ENCODE measurements around the gene STX2. TPM values are rescaled to one million over a fixed set of nuclear protein-coding genes. Genes with fewer than 3 reads are reported as not detected.
"Not testable (repeated sequence)": the region's sequence is repeated elsewhere in the genome, so short reads cannot be mapped to it uniquely, and the experiment has no call there.

The STX2 gene
- polyA plus RNA-seq, 1 donor: 18.4 TPM

GRCh38 chr12:130766470-130766869 lies 72.6 kb downstream of the STX2 start:
- Histone ChIP-seq H3K4me3 (ENCODE audit: low read length) (no peak overlapping the region), H3K27me3 (ENCODE audit: control insufficient read depth, insufficient read depth, low read length) (peaks cover 16% of the 10 kb centered on the region), H3K27ac (ENCODE audit: low read length) (no peak overlapping the region), H3K4me1 (ENCODE audit: control insufficient read depth, insufficient read depth, low read length) (no peaks in the 10 kb centered on the region), H3K36me3 (ENCODE audit: control insufficient read depth, insufficient read depth, low read length) (no peaks in the 10 kb centered on the region), H3K9me3 (ENCODE audit: control insufficient read depth, low read depth, low read length) (peaks cover 9% of the 10 kb centered on the region)
- WGBS (ENCODE audit: insufficient coverage, low lambda C conversion rate): 63% methylated on average over 1 of the region's 2 CpGs
- DNase-seq: no peak

GRCh38 chr12:130765186-130765659 lies 73.8 kb downstream of the STX2 start:
- H3K4me3 ChIP-seq (ENCODE audit: low read length): no peak overlapping the region
- H3K27ac ChIP-seq (ENCODE audit: low read length): no peak overlapping the region
- H3K27me3 ChIP-seq (ENCODE audit: control insufficient read depth, insufficient read depth, low read length): peaks cover 16% of the 10 kb centered on the region
- WGBS (ENCODE audit: insufficient coverage, low lambda C conversion rate): no CpG with 5 or more reads among the region's 8 CpGs
- H3K4me1 ChIP-seq (ENCODE audit: control insufficient read depth, insufficient read depth, low read length): no peaks in the 10 kb centered on the region
- peaks cover 9% of the 10 kb centered on the region for H3K9me3 ChIP-seq (ENCODE audit: control insufficient read depth, low read depth, low read length)
- no peaks in the 10 kb centered on the region for H3K36me3 ChIP-seq (ENCODE audit: control insufficient read depth, insufficient read depth, low read length)
- DNase-seq: no peak

GRCh38 chr12:130764475-130765185 lies 74.4 kb downstream of the STX2 start:
- DNase-seq: no peak
- H3K36me3 ChIP-seq (ENCODE audit: control insufficient read depth, insufficient read depth, low read length): no peaks in the 10 kb centered on the region
- H3K27me3 ChIP-seq (ENCODE audit: control insufficient read depth, insufficient read depth, low read length): peaks cover 16% of the 10 kb centered on the region
- WGBS (ENCODE audit: insufficient coverage, low lambda C conversion rate): 65% methylated on average over 2 of the region's 14 CpGs
- peaks cover 9% of the 10 kb centered on the region for H3K9me3 ChIP-seq (ENCODE audit: control insufficient read depth, low read depth, low read length)
- H3K4me3 ChIP-seq (ENCODE audit: low read length): no peak overlapping the region
- no peaks in the 10 kb centered on the region for H3K4me1 ChIP-seq (ENCODE audit: control insufficient read depth, insufficient read depth, low read length)
- no peak overlapping the region for H3K27ac ChIP-seq (ENCODE audit: low read length)

GRCh38 chr12:130764073-130764472 lies 75.0 kb downstream of the STX2 start:
- DNase-seq: no peak
- peaks cover 16% of the 10 kb centered on the region for H3K27me3 ChIP-seq (ENCODE audit: control insufficient read depth, insufficient read depth, low read length)
- H3K4me3 ChIP-seq (ENCODE audit: low read length): no peak overlapping the region
- no peaks in the 10 kb centered on the region for H3K36me3 ChIP-seq (ENCODE audit: control insufficient read depth, insufficient read depth, low read length)
- no peaks in the 10 kb centered on the region for H3K4me1 ChIP-seq (ENCODE audit: control insufficient read depth, insufficient read depth, low read length)
- H3K27ac ChIP-seq (ENCODE audit: low read length): no peak overlapping the region
- no CpG with 5 or more reads among the region's 4 CpGs for WGBS (ENCODE audit: insufficient coverage, low lambda C conversion rate)
- peaks cover 9% of the 10 kb centered on the region for H3K9me3 ChIP-seq (ENCODE audit: control insufficient read depth, low read depth, low read length)

GRCh38 chr12:130762319-130762675 lies 76.8 kb downstream of the STX2 start:
- DNase-seq: no peak
- Histone ChIP-seq H3K36me3 (ENCODE audit: control insufficient read depth, insufficient read depth, low read length) (no peaks in the 10 kb centered on the region), H3K9me3 (ENCODE audit: control insufficient read depth, low read depth, low read length) (peaks cover 9% of the 10 kb centered on the region), H3K4me3 (ENCODE audit: low read length) (no peak overlapping the region), H3K4me1 (ENCODE audit: control insufficient read depth, insufficient read depth, low read length) (no peaks in the 10 kb centered on the region), H3K27me3 (ENCODE audit: control insufficient read depth, insufficient read depth, low read length) (peaks cover 14% of the 10 kb centered on the region), H3K27ac (ENCODE audit: low read length) (no peak overlapping the region)
- WGBS (ENCODE audit: insufficient coverage, low lambda C conversion rate): no CpG with 5 or more reads among the region's 10 CpGs

GRCh38 chr12:130761537-130762318 lies 77.3 kb downstream of the STX2 start:
- H3K27me3 ChIP-seq (ENCODE audit: control insufficient read depth, insufficient read depth, low read length): peaks cover 14% of the 10 kb centered on the region
- no peak overlapping the region for H3K27ac ChIP-seq (ENCODE audit: low read length)
- H3K9me3 ChIP-seq (ENCODE audit: control insufficient read depth, low read depth, low read length): peaks cover 9% of the 10 kb centered on the region
- no peak overlapping the region for H3K4me3 ChIP-seq (ENCODE audit: low read length)
- no peak for DNase-seq
- no peaks in the 10 kb centered on the region for H3K36me3 ChIP-seq (ENCODE audit: control insufficient read depth, insufficient read depth, low read length)
- no peaks in the 10 kb centered on the region for H3K4me1 ChIP-seq (ENCODE audit: control insufficient read depth, insufficient read depth, low read length)
- WGBS (ENCODE audit: insufficient coverage, low lambda C conversion rate): no CpG with 5 or more reads among the region's 29 CpGs

- no CpG with 5 or more reads among the region's 3 CpGs for WGBS (ENCODE audit: insufficient coverage, low lambda C conversion rate)
Observed at GRCh38 chr12:130754234-130754901, 84.7 kb downstream of the STX2 start.

GRCh38 chr12:130752692-130753230 lies 86.3 kb downstream of the STX2 start:
- Histone ChIP-seq H3K27me3 (ENCODE audit: control insufficient read depth, insufficient read depth, low read length) (peaks cover 2% of the 10 kb centered on the region), H3K27ac (ENCODE audit: low read length) (no peak overlapping the region), H3K9me3 (ENCODE audit: control insufficient read depth, low read depth, low read length) (no peaks in the 10 kb centered on the region), H3K4me1 (ENCODE audit: control insufficient read depth, insufficient read depth, low read length) (no peaks in the 10 kb centered on the region), H3K4me3 (ENCODE audit: low read length) (no peak overlapping the region), H3K36me3 (ENCODE audit: control insufficient read depth, insufficient read depth, low read length) (no peaks in the 10 kb centered on the region)
- no CpG with 5 or more reads among the region's 20 CpGs for WGBS (ENCODE audit: insufficient coverage, low lambda C conversion rate)
- DNase-seq: no peak

More at GRCh38 chr12:130754234-130754901, 84.7 kb downstream of the STX2 start:
- DNase-seq: no peak
- Histone ChIP-seq H3K4me1 (ENCODE audit: control insufficient read depth, insufficient read depth, low read length) (no peaks in the 10 kb centered on the region), H3K4me3 (ENCODE audit: low read length) (no peak overlapping the region), H3K36me3 (ENCODE audit: control insufficient read depth, insufficient read depth, low read length) (no peaks in the 10 kb centered on the region), H3K27ac (ENCODE audit: low read length) (no peak overlapping the region), H3K9me3 (ENCODE audit: control insufficient read depth, low read depth, low read length) (no peaks in the 10 kb centered on the region), H3K27me3 (ENCODE audit: control insufficient read depth, insufficient read depth, low read length) (no peaks in the 10 kb centered on the region)

- H3K27ac ChIP-seq (ENCODE audit: low read length); H3K36me3 ChIP-seq (ENCODE audit: control insufficient read depth, insufficient read depth, low read length); DNase-seq; H3K27me3 ChIP-seq (ENCODE audit: control insufficient read depth, insufficient read depth, low read length); H3K4me3 ChIP-seq (ENCODE audit: low read length); H3K9me3 ChIP-seq (ENCODE audit: control insufficient read depth, low read depth, low read length); H3K4me1 ChIP-seq (ENCODE audit: control insufficient read depth, insufficient read depth, low read length): not testable (repeated sequence)
- no CpG with 5 or more reads among the region's 11 CpGs for WGBS (ENCODE audit: insufficient coverage, low lambda C conversion rate)
Observed at GRCh38 chr12:130752037-130752436, 87.0 kb downstream of the STX2 start.

GRCh38 chr12:130748786-130749185 lies 90.3 kb downstream of the STX2 start:
- Histone ChIP-seq H3K4me3 (ENCODE audit: low read length) (no peak overlapping the region), H3K4me1 (ENCODE audit: control insufficient read depth, insufficient read depth, low read length) (no peaks in the 10 kb centered on the region), H3K9me3 (ENCODE audit: control insufficient read depth, low read depth, low read length) (no peaks in the 10 kb centered on the region), H3K27me3 (ENCODE audit: control insufficient read depth, insufficient read depth, low read length) (peaks cover 2% of the 10 kb centered on the region), H3K36me3 (ENCODE audit: control insufficient read depth, insufficient read depth, low read length) (no peaks in the 10 kb centered on the region), H3K27ac (ENCODE audit: low read length) (no peak overlapping the region)
- no CpG with 5 or more reads among the region's 10 CpGs for WGBS (ENCODE audit: insufficient coverage, low lambda C conversion rate)
- no peak for DNase-seq

Data from large intestine (tissue), 3 donors.